Mesendoderm (in vitro differentiated cells): ENCODE data around the gene CDCP2.
"Not testable (repeated sequence)": the region's sequence is repeated elsewhere in the genome, so short reads cannot be mapped to it uniquely, and the experiment has no call there.

Experiments used
- DNase-seq: peaks from one replicate; pipeline ENCODE4 v3.0.0; 2013
- H2AK5ac ChIP-seq: 2 replicates; pipeline ENCODE4 v1.6.1; 2013; ENCODE audit warnings: low read length, inconsistent platforms
- H2BK120ac ChIP-seq: 2 replicates; pipeline ENCODE4 v1.6.1; 2013; ENCODE audit warnings: low read depth, mild to moderate bottlenecking, low read length, moderate library complexity, mixed read lengths
- H2BK15ac ChIP-seq: replicated peaks from 2 replicates; pipeline ENCODE4 v1.6.1; 2013; ENCODE audit warnings: low read depth, mild to moderate bottlenecking, moderate library complexity
- H2BK5ac ChIP-seq: 2 replicates; pipeline ENCODE4 v1.6.1; 2013; ENCODE audit warnings: low read length, inconsistent platforms
- H3K18ac ChIP-seq: 2 replicates; pipeline ENCODE4 v1.6.1; 2013; ENCODE audit warnings: mild to moderate bottlenecking, low read length, mixed read lengths
- H3K23ac ChIP-seq: one replicate; pipeline ENCODE4 v1.6.1; 2013; ENCODE audit warnings: low read length
- H3K27ac ChIP-seq: 2 replicates; pipeline ENCODE4 v1.5.1; 2013; ENCODE audit warnings: low read depth, mild to moderate bottlenecking, inconsistent platforms, low read length, moderate library complexity
- H3K27me3 ChIP-seq: 2 replicates; pipeline ENCODE4 v1.6.1; 2013; ENCODE audit warnings: low read length, control low read depth, mild to moderate bottlenecking, inconsistent platforms; ENCODE audit not compliant: insufficient read depth, poor library complexity
- H3K36me3 ChIP-seq: 2 replicates; pipeline ENCODE4 v1.6.1; 2013; ENCODE audit warnings: low read length, inconsistent platforms; ENCODE audit not compliant: control insufficient read depth, insufficient read depth
- H3K4ac ChIP-seq: one replicate; pipeline ENCODE4 v1.6.1; 2013; ENCODE audit warnings: low read depth, mild to moderate bottlenecking, low read length, moderate library complexity
- H3K4me1 ChIP-seq: 2 replicates; pipeline ENCODE4 v1.6.1; 2013; ENCODE audit warnings: low read depth, low read length, inconsistent platforms; ENCODE audit not compliant: control insufficient read depth
- H3K4me2 ChIP-seq: 2 replicates; pipeline ENCODE4 v1.6.1; 2013; ENCODE audit warnings: low read length
- H3K4me3 ChIP-seq: 2 replicates; pipeline ENCODE4 v1.5.1; 2013; ENCODE audit warnings: mild to moderate bottlenecking, low read length
- H3K56ac ChIP-seq: one replicate; pipeline ENCODE4 v1.6.1; 2013; ENCODE audit warnings: low read length
- H3K79me1 ChIP-seq: 2 replicates; pipeline ENCODE4 v1.6.1; 2013; ENCODE audit warnings: low read length, inconsistent platforms
- H3K79me2 ChIP-seq: 2 replicates; pipeline ENCODE4 v1.6.1; 2013; ENCODE audit warnings: mild to moderate bottlenecking, low read length; ENCODE audit not compliant: control insufficient read depth, insufficient read depth
- H3K9ac ChIP-seq: 2 replicates; pipeline ENCODE4 v1.6.1; 2013; ENCODE audit warnings: low read length, inconsistent platforms
- H4K5ac ChIP-seq: one replicate; pipeline ENCODE4 v1.6.1; 2013; ENCODE audit warnings: low read length
- H4K8ac ChIP-seq: one replicate; pipeline ENCODE4 v1.6.1; 2013; ENCODE audit warnings: low read depth, mild to moderate bottlenecking, control low read depth, low read length, moderate library complexity
- WGBS: extraction: QIAGEN DNeasy Blood & Tissue Kit; methylation state at CpG from one replicate; pipeline ENCODE4 v1.1.7; 2013; ENCODE audit warnings: low lambda C conversion rate, missing lambda C conversion rate; ENCODE audit not compliant: insufficient coverage; ENCODE audit errors: extremely low coverage; 5-methylcytosine and 5-hydroxymethylcytosine counted together

Gene CDCP2

DNA sequence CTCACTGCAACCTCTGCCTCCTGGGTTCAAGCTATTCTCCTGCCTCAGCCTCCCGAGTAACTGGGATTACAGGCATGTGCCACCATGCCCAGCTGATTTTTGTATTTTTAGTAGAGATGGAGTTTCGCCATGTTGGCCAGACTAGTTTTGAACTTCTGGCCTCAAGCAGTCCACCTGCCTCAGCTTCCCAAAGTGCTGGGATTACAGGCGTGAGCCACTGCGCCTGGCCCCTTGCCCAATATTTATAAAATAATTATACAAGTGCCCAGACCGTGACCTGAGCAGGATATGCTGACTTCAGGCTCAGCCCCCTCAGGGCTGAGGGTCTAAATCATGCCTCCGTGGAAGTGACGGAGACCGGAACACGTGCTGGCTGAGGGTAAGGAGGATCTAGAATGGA lies 48.2 kb downstream of the CDCP2 start:
- H3K79me2 ChIP-seq, H3K4me3 ChIP-seq, H3K56ac ChIP-seq, DNase-seq, H3K4me2 ChIP-seq, H2BK5ac ChIP-seq, H3K79me1 ChIP-seq, H3K18ac ChIP-seq, H3K4ac ChIP-seq, H2AK5ac ChIP-seq, H3K4me1 ChIP-seq, H4K5ac ChIP-seq, H2BK120ac ChIP-seq, H3K36me3 ChIP-seq, H3K27me3 ChIP-seq, H3K23ac ChIP-seq, H2BK15ac ChIP-seq, H3K9ac ChIP-seq, H4K8ac ChIP-seq, H3K27ac ChIP-seq: not testable (repeated sequence)
- no CpG with 5 or more reads among the region's 9 CpGs for WGBS

DNA sequence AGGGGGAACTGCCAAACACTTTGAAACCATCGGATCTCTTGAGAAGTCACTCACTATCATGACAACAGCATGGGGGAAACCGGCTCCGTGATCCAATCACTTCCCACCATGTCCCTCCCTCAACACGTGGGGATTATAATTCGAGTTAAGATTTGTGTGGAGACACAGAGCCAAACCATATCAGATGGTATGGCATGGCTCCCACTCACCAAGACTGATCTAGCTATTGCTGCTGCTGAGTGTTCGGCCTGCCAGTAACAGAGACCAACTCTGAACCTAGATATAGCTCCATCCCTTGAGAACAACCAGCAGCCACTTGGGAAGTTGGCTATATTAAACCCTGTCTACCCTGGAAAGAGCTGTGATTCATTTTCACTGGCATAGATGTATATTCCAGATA lies 49.4 kb downstream of the CDCP2 start:
- Histone ChIP-seq H3K36me3 (no peaks in the 10 kb centered on the region), H3K9ac (no peak overlapping the region), H2BK120ac (no peak overlapping the region), H3K79me2 (no peaks in the 10 kb centered on the region), H3K4me1 (no peaks in the 10 kb centered on the region), H2BK5ac (no peak overlapping the region), H2BK15ac (no peak overlapping the region), H3K23ac (no peak overlapping the region), H4K8ac (no peak overlapping the region), H3K18ac (no peak overlapping the region), H3K27me3 (no peaks in the 10 kb centered on the region), H3K4me2 (no peak overlapping the region), H3K79me1 (no peaks in the 10 kb centered on the region), H3K56ac (no peak overlapping the region), H3K4me3 (no peak overlapping the region), H4K5ac (no peak overlapping the region), H3K27ac (no peak overlapping the region), H3K4ac (no peak overlapping the region), H2AK5ac (no peak overlapping the region)
- DNase-seq = no peak
- no CpG with 5 or more reads among the region's 6 CpGs for WGBS

DNA sequence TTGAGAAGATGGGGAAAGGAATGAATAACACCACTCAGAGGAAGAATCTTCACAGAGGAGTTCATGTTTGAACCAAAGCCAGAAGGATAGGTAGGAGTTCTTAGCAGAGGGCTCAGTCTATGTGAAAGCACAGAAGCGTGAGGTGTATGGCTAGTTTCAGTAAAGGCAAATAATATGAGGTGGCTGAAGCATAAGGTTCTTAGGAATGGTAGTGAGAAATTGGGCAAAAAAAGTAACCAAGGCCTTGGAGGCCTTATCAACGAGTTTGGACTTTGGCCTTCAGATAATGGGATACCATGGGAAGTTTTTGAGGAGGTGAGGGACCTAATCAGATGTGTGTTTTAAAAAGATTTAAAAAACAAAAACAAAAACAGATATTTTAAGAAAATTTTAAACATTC lies 52.3 kb downstream of the CDCP2 start:
- Histone ChIP-seq H3K4me2 (no peak overlapping the region), H3K23ac (no peak overlapping the region), H3K27ac (no peak overlapping the region), H3K27me3 (no peaks in the 10 kb centered on the region), H3K4me1 (peaks cover 8% of the 10 kb centered on the region), H2BK5ac (no peak overlapping the region), H3K4ac (no peak overlapping the region), H3K56ac (no peak overlapping the region), H3K79me1 (no peaks in the 10 kb centered on the region), H3K9ac (no peak overlapping the region), H4K5ac (no peak overlapping the region), H3K18ac (no peak overlapping the region), H3K36me3 (no peaks in the 10 kb centered on the region), H4K8ac (no peak overlapping the region), H3K4me3 (no peak overlapping the region), H2BK15ac (no peak overlapping the region), H2AK5ac (no peak overlapping the region), H3K79me2 (no peaks in the 10 kb centered on the region), H2BK120ac (no peak overlapping the region)
- no peak for DNase-seq
- no CpG with 5 or more reads among the region's 2 CpGs for WGBS

DNA sequence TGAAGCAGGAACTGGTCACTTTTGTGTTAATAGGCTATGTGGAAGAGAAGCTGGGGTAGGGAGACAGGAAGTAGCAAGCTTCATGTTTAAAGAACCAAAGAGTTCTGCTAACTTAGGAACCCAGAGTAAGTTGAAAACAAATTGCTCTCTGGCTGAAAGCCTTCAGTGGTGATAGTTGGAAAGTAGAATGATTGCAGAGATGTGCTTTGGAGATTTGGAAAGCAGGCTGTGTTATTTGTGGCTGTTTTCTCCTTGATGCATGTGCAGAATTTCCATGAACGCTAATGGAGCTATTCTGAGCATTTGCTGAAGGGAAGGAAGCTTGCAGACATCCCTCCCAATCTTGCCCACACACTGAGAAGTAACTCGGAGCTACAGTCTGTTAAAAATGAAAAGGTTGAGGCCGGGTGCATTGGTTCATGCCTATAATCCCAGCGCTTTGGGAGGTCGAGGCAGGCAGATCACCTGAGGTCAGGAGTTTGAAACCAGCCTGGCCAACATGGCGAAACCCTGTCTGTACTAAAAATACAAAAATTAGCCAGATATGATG lies 53.7 kb downstream of the CDCP2 start:
- H4K8ac ChIP-seq = no peak overlapping the region
- H2BK120ac ChIP-seq = no peak overlapping the region
- DNase-seq = no peak
- H3K4me3 ChIP-seq = no peak overlapping the region
- no peaks in the 10 kb centered on the region for H3K79me2 ChIP-seq
- H3K9ac ChIP-seq = no peak overlapping the region
- no peak overlapping the region for H3K4ac ChIP-seq
- no peak overlapping the region for H3K18ac ChIP-seq
- H3K23ac ChIP-seq = no peak overlapping the region
- no peak overlapping the region for H3K27ac ChIP-seq
- no peak overlapping the region for H2BK15ac ChIP-seq
- H2AK5ac ChIP-seq = no peak overlapping the region
- H3K56ac ChIP-seq = no peak overlapping the region
- peaks cover 10% of the 10 kb centered on the region for H3K4me1 ChIP-seq
- H4K5ac ChIP-seq = no peak overlapping the region
- H3K79me1 ChIP-seq = no peaks in the 10 kb centered on the region
- no peaks in the 10 kb centered on the region for H3K36me3 ChIP-seq
- no CpG with 5 or more reads among the region's 6 CpGs for WGBS
- H3K4me2 ChIP-seq = no peak overlapping the region
- H3K27me3 ChIP-seq = no peaks in the 10 kb centered on the region
- no peak overlapping the region for H2BK5ac ChIP-seq

DNA sequence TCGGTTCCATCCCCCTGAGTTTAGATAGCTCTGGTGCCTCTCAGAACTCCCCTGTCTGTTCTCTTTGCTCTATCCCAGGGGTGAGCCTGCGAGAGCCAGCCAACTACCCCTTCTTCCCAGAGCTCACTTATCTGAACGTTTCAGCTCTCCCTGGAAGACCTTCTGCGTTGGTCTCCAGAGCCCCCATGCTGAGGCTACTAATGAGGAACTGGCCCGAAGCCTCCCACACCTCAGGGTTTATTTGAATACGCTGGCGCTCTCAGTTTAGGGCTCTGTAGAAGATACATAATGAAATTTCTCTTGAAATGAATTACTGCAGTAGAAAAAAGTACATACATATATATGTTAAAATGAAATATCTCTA lies 55.9 kb downstream of the CDCP2 start:
- Histone ChIP-seq H3K79me1 (no peaks in the 10 kb centered on the region), H3K27ac (peak overlapping the region; percentile 15), H3K4me1 (peaks cover 10% of the 10 kb centered on the region), H3K18ac (no peak overlapping the region), H2BK5ac (no peak overlapping the region), H3K36me3 (no peaks in the 10 kb centered on the region), H3K4me3 (no peak overlapping the region), H3K79me2 (no peaks in the 10 kb centered on the region), H4K5ac (no peak overlapping the region), H3K4me2 (no peak overlapping the region), H3K27me3 (no peaks in the 10 kb centered on the region), H3K9ac (no peak overlapping the region), H3K23ac (no peak overlapping the region), H2BK15ac (no peak overlapping the region), H3K56ac (no peak overlapping the region), H2BK120ac (no peak overlapping the region), H2AK5ac (no peak overlapping the region), H3K4ac (no peak overlapping the region), H4K8ac (no peak overlapping the region)
- WGBS = no CpG with 5 or more reads among the region's 7 CpGs
- DNase-seq = peak; percentile 83

DNA sequence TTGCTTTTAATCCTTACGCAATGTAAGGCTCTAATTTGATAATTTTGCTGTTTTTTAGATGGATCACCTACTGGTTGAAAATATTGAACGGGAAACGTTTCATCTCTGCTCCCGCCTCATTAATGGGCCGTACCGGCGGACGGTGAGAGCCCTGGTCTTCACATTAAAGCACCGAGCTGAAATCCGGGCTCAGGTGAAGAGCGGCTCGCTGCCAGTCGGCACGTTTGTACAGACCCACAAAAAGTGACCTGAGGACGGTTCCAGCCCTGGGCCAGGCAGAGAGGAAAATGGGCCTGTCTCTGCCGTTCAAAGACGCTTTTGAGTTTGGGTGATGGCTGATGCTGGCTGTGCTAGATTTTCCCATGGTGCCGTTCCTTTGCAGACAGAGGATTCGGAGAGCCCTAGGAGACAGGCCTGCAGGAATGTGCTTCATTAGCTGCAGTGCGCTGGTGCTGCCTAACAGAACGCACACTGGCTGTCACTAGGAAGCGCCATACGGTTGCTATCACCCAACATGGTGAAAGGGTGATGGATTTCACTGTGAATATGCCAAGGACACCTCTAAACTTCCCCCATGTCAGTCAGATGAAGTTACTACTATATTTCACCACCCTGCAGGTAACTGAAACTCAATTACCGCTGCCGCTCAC lies 56.4 kb downstream of the CDCP2 start:
- no peaks in the 10 kb centered on the region for H3K79me2 ChIP-seq
- H4K8ac ChIP-seq = no peak overlapping the region
- H3K36me3 ChIP-seq = no peaks in the 10 kb centered on the region
- peaks cover 10% of the 10 kb centered on the region for H3K4me1 ChIP-seq
- H2BK120ac ChIP-seq = no peak overlapping the region
- H2BK5ac ChIP-seq = peak overlapping the region; percentile 81
- no peak overlapping the region for H3K23ac ChIP-seq
- peak overlapping the region; percentile 31 for H3K56ac ChIP-seq
- WGBS = no CpG with 5 or more reads among the region's 25 CpGs
- H3K4me3 ChIP-seq = no peak overlapping the region
- H3K4ac ChIP-seq = no peak overlapping the region
- no peaks in the 10 kb centered on the region for H3K27me3 ChIP-seq
- no peak overlapping the region for H3K4me2 ChIP-seq
- no peak overlapping the region for H3K18ac ChIP-seq
- peak overlapping the region; percentile 27 for H4K5ac ChIP-seq
- peak; percentile 53 for DNase-seq
- no peak overlapping the region for H2AK5ac ChIP-seq
- H2BK15ac ChIP-seq = no peak overlapping the region
- no peaks in the 10 kb centered on the region for H3K79me1 ChIP-seq
- H3K9ac ChIP-seq = no peak overlapping the region
- H3K27ac ChIP-seq = peak overlapping the region; percentile 15
